MM.1S (cell line): ENCODE results near the gene TAC4.

Experiments used
- CTCF ChIP-seq: fragments of 300-600 bp; sonication (generic); IDR thresholded peaks from 2 replicates; pipeline ENCODE4 v1.5.1; 2016; ENCODE audit warnings: antibody characterized with exemption, low read length, mixed read lengths
- EZH2phosphoT487 ChIP-seq: fragments of 300-600 bp; sonication (generic); IDR thresholded peaks from 2 replicates; pipeline ENCODE4 v1.6.1; 2018; ENCODE audit warnings: antibody characterized with exemption, low read length

DNA sequence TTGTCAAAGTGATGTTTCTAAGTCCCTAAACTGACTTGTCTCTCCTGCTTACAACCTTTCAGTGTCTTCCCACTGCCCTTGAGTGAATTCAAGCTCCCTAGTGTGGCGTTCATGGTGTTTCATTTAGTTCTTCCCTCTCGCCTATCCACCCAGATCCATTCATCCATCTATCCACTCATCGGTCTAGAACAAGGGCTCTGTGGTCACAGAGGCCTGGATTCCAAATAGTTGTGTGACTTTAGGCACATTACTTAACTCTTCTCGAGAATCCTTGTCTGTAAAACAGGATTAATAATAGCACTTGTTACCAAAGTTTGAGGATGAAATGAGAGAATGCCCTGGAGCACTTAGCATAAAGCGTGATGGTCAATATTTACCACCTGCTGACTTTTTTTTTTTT lies 870 bp upstream of the TAC4 start:
- no peak for TF ChIP-seq EZH2phosphoT487
- TF ChIP-seq CTCF, result no peak
